Upper lobe of left lung (tissue), 6 donors: Measurements from ENCODE around the gene RIMOC1. TPM values are rescaled to one million over a fixed set of nuclear protein-coding genes. Genes with fewer than 3 reads are reported as not detected.

Experiments used
- ATAC-seq, 2 donors: fragments of 200-7000 bp; cut with Tn5 transposase; one replicate each; pipeline ENCODE4 v1.9.1; 2022; ENCODE audit warnings: mild to moderate bottlenecking in 2 of 2, moderate library complexity in 2 of 2; ENCODE audit not compliant: low FRiP score in 2 of 2
- DNase-seq, 2 donors: peaks; one replicate each; pipeline ENCODE4 v3.0.0-alpha.2; 2019 to 2020
- H3K27ac ChIP-seq, 4 donors: fragments of 200-600 bp; sonication (generic); one replicate each; pipeline ENCODE4 v1.5.1; 2016 to 2019
- H3K27me3 ChIP-seq, 4 donors: fragments of 200-600 bp; sonication (generic); one replicate each; pipeline ENCODE4 v1.5.1; 2017 to 2019
- H3K36me3 ChIP-seq, 4 donors: fragments of 200-600 bp; sonication (generic); one replicate each; pipeline ENCODE4 v1.5.1; 2016 to 2019
- H3K4me1 ChIP-seq, 4 donors: fragments of 200-600 bp; sonication (generic); one replicate each; pipeline ENCODE4 v1.5.1; 2018 to 2019
- H3K4me3 ChIP-seq, 4 donors: fragments of 200-600 bp; sonication (generic); one replicate each; pipeline ENCODE4 v1.5.1; 2017 to 2019; ENCODE audit warnings: mild to moderate bottlenecking in 2 of 4, moderate library complexity in 1 of 4
- H3K9me3 ChIP-seq, 4 donors: fragments of 200-600 bp; sonication (generic); one replicate each; pipeline ENCODE4 v1.5.1; 2018 to 2019
- EP300 ChIP-seq, 4 donors: sonication (generic); formaldehyde crosslinking; IDR thresholded peaks; one replicate each; pipeline ENCODE4 v1.5.1; 2017; ENCODE audit warnings: antibody characterized with exemption in 4 of 4, control low read depth in 2 of 4
- POLR2A ChIP-seq, 4 donors: fragments of 450-650 bp; IDR thresholded peaks; one replicate each; pipeline ENCODE4 v1.5.1; 2016 to 2017; ENCODE audit warnings: antibody characterized with exemption in 4 of 4, mild to moderate bottlenecking in 2 of 4
- POLR2AphosphoS5 ChIP-seq, 2 donors: sonication (generic); formaldehyde crosslinking; IDR thresholded peaks; one replicate each; pipeline ENCODE4 v1.5.1; 2017; ENCODE audit warnings: antibody characterized with exemption in 2 of 2
- WGBS, 2 donors: methylation state at CpG; one replicate each; pipeline ENCODE4 v1.1.5; 2017 to 2018; 5-methylcytosine and 5-hydroxymethylcytosine counted together
- total RNA-seq, 6 donors: library from RNA; depleted of rRNA in 4 of 6; stranded (reverse); fragments of >200 nt in 4 of 6; gene quantifications; one replicate each; pipeline versions ENCODE4 v1.1.0 to v1.2.1, GENCODE V29; 2016 to 2021
- TF ChIP-seq, protein P1 (sequence below), 6 experiments: fragments of 450-650 bp in 4 of 6; fragments of 200-600 bp in 2 of 6; sonication (generic) in 2 of 6; IDR thresholded peaks; one replicate each; pipeline ENCODE4 v1.5.1; 2016 to 2019; ENCODE audit warnings: antibody characterized with exemption in 6 of 6
- donor health status: DM: no; HTN: no; CAD: no; lungs with moderate emphysema.
- donor health status: DM: no; HTN: yes; CAD: no; lungs with severe emphysema.

The RIMOC1 gene
- total RNA-seq, 6 donors from 2014 or later: 4.4 to 24.8 (median 17.1) TPM

DNA sequence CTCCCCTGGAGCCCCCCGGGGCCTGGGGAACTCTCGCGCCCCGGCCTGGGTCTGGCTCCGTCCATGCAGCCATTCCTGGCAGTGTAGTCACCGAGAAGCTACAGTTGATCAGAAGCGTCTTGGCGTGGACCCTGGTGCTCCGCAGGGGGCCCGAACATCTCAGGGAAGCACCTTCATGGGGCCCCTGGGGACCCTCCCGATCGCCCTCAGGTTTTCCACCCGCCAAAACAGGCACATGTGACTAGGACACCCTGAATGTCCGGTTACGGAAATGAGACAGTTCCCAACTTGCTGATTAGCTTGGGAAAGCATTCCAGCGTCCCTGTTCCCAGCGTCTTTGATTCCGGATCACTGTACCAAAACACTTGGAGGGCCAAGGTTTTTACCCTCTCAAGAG is 21.4 kb downstream of the RIMOC1 start:
- Histone ChIP-seq H3K4me1 (peaks cover 7 to 19% (median 11%) of the 10 kb centered on the region in 4 donors), H3K27ac (peak overlapping the region; percentile 86 to 97 (median 96)), H3K9me3 (no peaks in the 10 kb centered on the region), H3K27me3 (no peaks in the 10 kb centered on the region), H3K36me3 (peaks cover 0 to 17% (median 1%) of the 10 kb centered on the region in 4 donors), H3K4me3 (peak overlapping the region; percentile 42 to 88 (median 80))
- DNase-seq: peak in 1 of 2 donors; percentile 20
- 0 to 2% methylated on average over 7 to 11 of the region's 18 CpGs for WGBS, 2 donors
- TF ChIP-seq POLR2A (IDR thresholded peaks at IDR 0.05) (no peak), POLR2AphosphoS5 (IDR thresholded peaks at IDR 0.05) (no peak), EP300 (IDR thresholded peaks at IDR 0.05) (no peak)
- TF ChIP-seq, protein P1, sequence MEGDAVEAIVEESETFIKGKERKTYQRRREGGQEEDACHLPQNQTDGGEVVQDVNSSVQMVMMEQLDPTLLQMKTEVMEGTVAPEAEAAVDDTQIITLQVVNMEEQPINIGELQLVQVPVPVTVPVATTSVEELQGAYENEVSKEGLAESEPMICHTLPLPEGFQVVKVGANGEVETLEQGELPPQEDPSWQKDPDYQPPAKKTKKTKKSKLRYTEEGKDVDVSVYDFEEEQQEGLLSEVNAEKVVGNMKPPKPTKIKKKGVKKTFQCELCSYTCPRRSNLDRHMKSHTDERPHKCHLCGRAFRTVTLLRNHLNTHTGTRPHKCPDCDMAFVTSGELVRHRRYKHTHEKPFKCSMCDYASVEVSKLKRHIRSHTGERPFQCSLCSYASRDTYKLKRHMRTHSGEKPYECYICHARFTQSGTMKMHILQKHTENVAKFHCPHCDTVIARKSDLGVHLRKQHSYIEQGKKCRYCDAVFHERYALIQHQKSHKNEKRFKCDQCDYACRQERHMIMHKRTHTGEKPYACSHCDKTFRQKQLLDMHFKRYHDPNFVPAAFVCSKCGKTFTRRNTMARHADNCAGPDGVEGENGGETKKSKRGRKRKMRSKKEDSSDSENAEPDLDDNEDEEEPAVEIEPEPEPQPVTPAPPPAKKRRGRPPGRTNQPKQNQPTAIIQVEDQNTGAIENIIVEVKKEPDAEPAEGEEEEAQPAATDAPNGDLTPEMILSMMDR (IDR thresholded peaks at IDR 0.05): no peak
- no peak for ATAC-seq

DNA sequence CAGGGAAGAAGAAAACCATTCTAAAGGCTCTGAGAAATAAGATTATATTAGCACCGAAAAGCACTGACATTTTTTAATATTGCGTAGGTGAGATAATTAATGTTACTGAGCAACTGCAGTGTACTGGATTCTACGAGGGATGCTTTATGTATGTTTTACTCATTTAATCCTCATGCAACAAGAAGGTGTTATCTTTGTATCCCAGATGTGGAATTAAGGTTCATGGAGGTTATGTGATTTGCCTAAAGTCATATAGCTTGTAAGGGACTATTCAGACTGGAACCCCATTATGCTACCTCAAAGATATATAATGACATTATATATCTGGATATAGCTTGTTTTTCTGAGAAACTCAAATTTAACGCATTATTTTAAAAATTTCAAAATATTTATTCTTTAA is 23.5 kb downstream of the RIMOC1 start:
- Histone ChIP-seq H3K4me1 (peaks cover 7 to 19% (median 11%) of the 10 kb centered on the region in 4 donors), H3K27ac (no peak overlapping the region), H3K9me3 (no peaks in the 10 kb centered on the region), H3K36me3 (peaks cover 0 to 19% (median 2%) of the 10 kb centered on the region in 4 donors), H3K27me3 (no peaks in the 10 kb centered on the region), H3K4me3 (no peak overlapping the region)
- 94 to 97% methylated on average over 4 of the region's 4 CpGs for WGBS, 2 donors
- ATAC-seq (no peak), DNase-seq (no peak)
- TF ChIP-seq POLR2AphosphoS5 (IDR thresholded peaks at IDR 0.05) (no peak), EP300 (IDR thresholded peaks at IDR 0.05) (no peak), POLR2A (IDR thresholded peaks at IDR 0.05) (no peak)
- TF ChIP-seq, protein P1 (IDR thresholded peaks at IDR 0.05): no peak

DNA sequence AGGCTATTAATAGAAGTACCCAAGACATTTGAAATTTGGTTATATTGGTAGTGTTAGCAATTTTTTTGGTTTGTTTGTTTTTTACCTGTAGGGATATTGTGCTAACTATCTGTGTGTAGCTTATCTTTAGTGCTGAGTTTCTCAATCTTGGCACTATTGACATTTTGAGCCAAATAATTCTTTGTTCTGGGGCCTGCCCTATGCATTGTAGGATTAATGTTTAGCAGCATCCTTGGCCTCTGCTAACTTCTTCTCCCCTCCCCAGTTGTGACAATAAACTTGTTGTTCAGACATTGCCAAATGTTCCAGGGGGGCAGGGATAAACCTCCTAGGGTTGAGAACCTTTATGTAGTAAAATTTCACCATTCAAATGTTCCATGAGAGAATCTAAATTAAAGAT is 24.9 kb downstream of the RIMOC1 start:
- Histone ChIP-seq H3K27ac (no peak overlapping the region), H3K4me1 (peaks cover 7 to 19% (median 11%) of the 10 kb centered on the region in 4 donors), H3K9me3 (no peaks in the 10 kb centered on the region), H3K4me3 (no peak overlapping the region), H3K27me3 (no peaks in the 10 kb centered on the region), H3K36me3 (peaks cover 0 to 21% (median 3%) of the 10 kb centered on the region in 4 donors)
- DNase-seq (no peak), ATAC-seq (no peak)
- TF ChIP-seq POLR2AphosphoS5 (IDR thresholded peaks at IDR 0.05): no peak
- no peak for TF ChIP-seq POLR2A (IDR thresholded peaks at IDR 0.05)
- no peak for TF ChIP-seq EP300 (IDR thresholded peaks at IDR 0.05)
- TF ChIP-seq, protein P1 (IDR thresholded peaks at IDR 0.05): no peak

DNA sequence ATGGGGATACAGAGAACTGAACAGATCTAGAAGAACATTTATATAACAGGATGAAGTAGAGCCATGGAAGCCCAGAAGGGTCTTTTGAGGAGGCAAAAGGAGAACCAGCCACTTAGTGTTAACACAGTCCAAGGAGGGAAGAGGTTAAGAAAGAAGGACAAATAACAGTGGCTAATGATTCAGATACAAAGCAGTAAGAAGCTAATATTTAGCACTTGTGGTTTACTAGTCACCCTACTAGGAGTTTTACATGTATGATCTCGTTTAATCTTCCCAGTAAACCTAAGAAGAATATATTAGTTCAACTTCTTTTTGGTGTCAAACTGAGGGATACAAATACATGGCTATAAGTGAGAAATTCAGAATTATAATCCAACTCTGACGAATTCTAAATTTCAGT is 28.6 kb downstream of the RIMOC1 start:
- no peak overlapping the region for H3K4me3 ChIP-seq
- no peaks in the 10 kb centered on the region for H3K4me1 ChIP-seq
- ATAC-seq (no peak), DNase-seq (no peak)
- no peaks in the 10 kb centered on the region for H3K27me3 ChIP-seq
- peaks cover 0 to 42% (median 8%) of the 10 kb centered on the region in 4 donors for H3K36me3 ChIP-seq
- no peaks in the 10 kb centered on the region for H3K9me3 ChIP-seq
- no peak overlapping the region for H3K27ac ChIP-seq
- WGBS, 2 donors: 93% methylated on average over 2 of the region's 2 CpGs
- no peak for TF ChIP-seq POLR2A (IDR thresholded peaks at IDR 0.05)

DNA sequence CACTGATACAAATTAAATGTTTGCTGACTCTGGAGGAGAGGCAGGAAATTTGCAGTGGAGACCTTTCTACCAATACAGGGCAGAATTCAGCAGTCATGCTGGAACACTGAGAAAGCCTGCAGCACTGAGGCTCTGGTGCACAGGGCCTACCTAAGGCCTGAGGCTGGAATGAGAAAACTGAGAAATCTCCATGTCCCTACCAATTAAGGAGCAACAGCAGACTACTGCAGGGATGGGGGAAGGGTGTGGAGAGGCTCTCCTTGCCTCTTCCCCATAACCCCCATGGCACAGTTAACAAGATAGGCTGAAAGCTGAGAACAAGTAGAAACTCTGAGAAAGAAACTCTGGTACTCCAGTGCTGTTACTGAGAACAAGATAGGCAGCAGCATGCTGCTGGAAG is 31.4 kb downstream of the RIMOC1 start:
- H3K36me3 ChIP-seq: peaks cover 0 to 39% (median 8%) of the 10 kb centered on the region in 4 donors
- no peaks in the 10 kb centered on the region for H3K9me3 ChIP-seq
- H3K27ac ChIP-seq: no peak overlapping the region
- no peak for ATAC-seq
- no peaks in the 10 kb centered on the region for H3K4me1 ChIP-seq
- DNase-seq: no peak
- no peak overlapping the region for H3K4me3 ChIP-seq
- H3K27me3 ChIP-seq: no peaks in the 10 kb centered on the region
- TF ChIP-seq EP300 (IDR thresholded peaks at IDR 0.05): no peak
- TF ChIP-seq POLR2A (IDR thresholded peaks at IDR 0.05): no peak
- TF ChIP-seq, protein P1 (IDR thresholded peaks at IDR 0.05): no peak
- no peak for TF ChIP-seq POLR2AphosphoS5 (IDR thresholded peaks at IDR 0.05)
